ENCODE data around the gene MMEL1. TPM values are rescaled to one million over a fixed set of nuclear protein-coding genes. Genes with fewer than 3 reads are reported as not detected.

MMEL1 gene
- total and polyA plus RNA-seq, 2 experiments from 2014 or later: 0.93 to 1.8 TPM

- WGBS (ENCODE audit: low lambda C conversion rate, missing lambda C conversion rate): 74% methylated on average over 24 of the region's 24 CpGs
- H3K27me3 ChIP-seq: no peaks in the 10 kb centered on the region
- no peak for TF ChIP-seq EZH2phosphoT487 (IDR thresholded peaks at IDR 0.05; ENCODE audit: low read depth, severe bottlenecking, unreplicated experiment)
- TF ChIP-seq EZH2 (IDR thresholded peaks at IDR 0.05; ENCODE audit: borderline replicate concordance): no peak
- TF ChIP-seq, protein P1, sequence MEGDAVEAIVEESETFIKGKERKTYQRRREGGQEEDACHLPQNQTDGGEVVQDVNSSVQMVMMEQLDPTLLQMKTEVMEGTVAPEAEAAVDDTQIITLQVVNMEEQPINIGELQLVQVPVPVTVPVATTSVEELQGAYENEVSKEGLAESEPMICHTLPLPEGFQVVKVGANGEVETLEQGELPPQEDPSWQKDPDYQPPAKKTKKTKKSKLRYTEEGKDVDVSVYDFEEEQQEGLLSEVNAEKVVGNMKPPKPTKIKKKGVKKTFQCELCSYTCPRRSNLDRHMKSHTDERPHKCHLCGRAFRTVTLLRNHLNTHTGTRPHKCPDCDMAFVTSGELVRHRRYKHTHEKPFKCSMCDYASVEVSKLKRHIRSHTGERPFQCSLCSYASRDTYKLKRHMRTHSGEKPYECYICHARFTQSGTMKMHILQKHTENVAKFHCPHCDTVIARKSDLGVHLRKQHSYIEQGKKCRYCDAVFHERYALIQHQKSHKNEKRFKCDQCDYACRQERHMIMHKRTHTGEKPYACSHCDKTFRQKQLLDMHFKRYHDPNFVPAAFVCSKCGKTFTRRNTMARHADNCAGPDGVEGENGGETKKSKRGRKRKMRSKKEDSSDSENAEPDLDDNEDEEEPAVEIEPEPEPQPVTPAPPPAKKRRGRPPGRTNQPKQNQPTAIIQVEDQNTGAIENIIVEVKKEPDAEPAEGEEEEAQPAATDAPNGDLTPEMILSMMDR (IDR thresholded peaks at IDR 0.05; ENCODE audit: poor library complexity): no peak
- H3K79me2 ChIP-seq: no peaks in the 10 kb centered on the region
- peaks cover 15% of the 10 kb centered on the region for H3K4me1 ChIP-seq (ENCODE audit: insufficient read depth)
- no peak for DNase-seq (ENCODE audit: low spot score)
- peak overlapping the region; percentile 45 for H3K27ac ChIP-seq
- H2AFZ ChIP-seq: peak overlapping the region; percentile 52
- H3K9me3 ChIP-seq (ENCODE audit: low read depth): no peaks in the 10 kb centered on the region
- no peaks in the 10 kb centered on the region for H3K36me3 ChIP-seq (replicated peaks; ENCODE audit: insufficient read depth, low read depth)
- H3K9me2 ChIP-seq (replicated peaks; ENCODE audit: insufficient read depth): no peaks in the 10 kb centered on the region
- no peak overlapping the region for H3K4me3 ChIP-seq
- H3K4me2 ChIP-seq: peak overlapping the region; percentile 72
- H4K20me1 ChIP-seq (ENCODE audit: insufficient read depth, poor library complexity, severe bottlenecking): no peaks in the 10 kb centered on the region
These were observed 75.9 kb downstream of the MMEL1 start for GRCh38 chr1:2556678-2557481.

GRCh38 chr1:2556277-2556677, 76.5 kb downstream of the MMEL1 start, which contains the start of gene TNFRSF14:
Gene TNFRSF14, plus strand, starts transcription at chr1:2556371. Its CDS starts 294 bp downstream, at chr1:2556665.
- Histone ChIP-seq H3K36me3 (replicated peaks; ENCODE audit: insufficient read depth, low read depth) (no peaks in the 10 kb centered on the region), H3K4me2 (peak within 1 kb of the TSS; percentile 72), H3K9me3 (ENCODE audit: low read depth) (no peaks in the 10 kb centered on the region), H3K79me2 (no peaks in the 10 kb centered on the region), H3K4me1 (ENCODE audit: insufficient read depth) (peaks cover 15% of the 10 kb centered on the region), H3K9me2 (replicated peaks; ENCODE audit: insufficient read depth) (no peaks in the 10 kb centered on the region), H4K20me1 (ENCODE audit: insufficient read depth, poor library complexity, severe bottlenecking) (no peaks in the 10 kb centered on the region), H3K27ac (peak within 1 kb of the TSS; percentile 45), H2AFZ (peak within 1 kb of the TSS; percentile 52), H3K4me3 (no peak within 1 kb of the TSS), H3K27me3 (no peaks in the 10 kb centered on the region)
- peak; percentile 66 for DNase-seq (ENCODE audit: low spot score)
- 54% methylated on average over 12 of the region's 16 CpGs for WGBS (ENCODE audit: low lambda C conversion rate, missing lambda C conversion rate)
- no peak for TF ChIP-seq EZH2 (IDR thresholded peaks at IDR 0.05; ENCODE audit: borderline replicate concordance)
- TF ChIP-seq, protein P1 (IDR thresholded peaks at IDR 0.05; ENCODE audit: poor library complexity): no peak
- no peak for TF ChIP-seq EZH2phosphoT487 (IDR thresholded peaks at IDR 0.05; ENCODE audit: low read depth, severe bottlenecking, unreplicated experiment)

- no peaks in the 10 kb centered on the region for H3K36me3 ChIP-seq (replicated peaks; ENCODE audit: insufficient read depth, low read depth)
- no peak overlapping the region for H2AFZ ChIP-seq
- no peaks in the 10 kb centered on the region for H3K27me3 ChIP-seq
- no peaks in the 10 kb centered on the region for H4K20me1 ChIP-seq (ENCODE audit: insufficient read depth, poor library complexity, severe bottlenecking)
- TF ChIP-seq EZH2phosphoT487 (IDR thresholded peaks at IDR 0.05; ENCODE audit: low read depth, severe bottlenecking, unreplicated experiment): no peak
- TF ChIP-seq EZH2 (IDR thresholded peaks at IDR 0.05; ENCODE audit: borderline replicate concordance): no peak
- TF ChIP-seq, protein P1 (IDR thresholded peaks at IDR 0.05; ENCODE audit: poor library complexity): no peak
- 80% methylated on average over 20 of the region's 26 CpGs for whole genome bisulfite sequencing (ENCODE audit: low lambda C conversion rate, missing lambda C conversion rate)
- peak overlapping the region; percentile 72 for H3K4me2 ChIP-seq
- H3K27ac ChIP-seq: peak overlapping the region; percentile 45
- no peak for DNase-seq (ENCODE audit: low spot score)
- no peaks in the 10 kb centered on the region for H3K9me2 ChIP-seq (replicated peaks; ENCODE audit: insufficient read depth)
- H3K9me3 ChIP-seq (ENCODE audit: low read depth): no peaks in the 10 kb centered on the region
- no peaks in the 10 kb centered on the region for H3K79me2 ChIP-seq
- peaks cover 15% of the 10 kb centered on the region for H3K4me1 ChIP-seq (ENCODE audit: insufficient read depth)
- H3K4me3 ChIP-seq: no peak overlapping the region
These were observed 77.1 kb downstream of the MMEL1 start for GRCh38 chr1:2555634-2556276.

Measured in hepatocyte (in vitro differentiated cells).